HG03432 (cell line): ENCODE measurements around the gene IL4R.
"Not testable (repeated sequence)": the region's sequence is repeated elsewhere in the genome, so short reads cannot be mapped to it uniquely, and the experiment has no call there.

Experiments
- ATAC-seq: cut with Tn5 transposase; IDR thresholded peaks from one replicate; pipeline ENCODE4 v1.9.1; 2021; ENCODE audit warnings: mild to moderate bottlenecking, moderate library complexity; ENCODE audit not compliant: unreplicated experiment

The IL4R gene

DNA sequence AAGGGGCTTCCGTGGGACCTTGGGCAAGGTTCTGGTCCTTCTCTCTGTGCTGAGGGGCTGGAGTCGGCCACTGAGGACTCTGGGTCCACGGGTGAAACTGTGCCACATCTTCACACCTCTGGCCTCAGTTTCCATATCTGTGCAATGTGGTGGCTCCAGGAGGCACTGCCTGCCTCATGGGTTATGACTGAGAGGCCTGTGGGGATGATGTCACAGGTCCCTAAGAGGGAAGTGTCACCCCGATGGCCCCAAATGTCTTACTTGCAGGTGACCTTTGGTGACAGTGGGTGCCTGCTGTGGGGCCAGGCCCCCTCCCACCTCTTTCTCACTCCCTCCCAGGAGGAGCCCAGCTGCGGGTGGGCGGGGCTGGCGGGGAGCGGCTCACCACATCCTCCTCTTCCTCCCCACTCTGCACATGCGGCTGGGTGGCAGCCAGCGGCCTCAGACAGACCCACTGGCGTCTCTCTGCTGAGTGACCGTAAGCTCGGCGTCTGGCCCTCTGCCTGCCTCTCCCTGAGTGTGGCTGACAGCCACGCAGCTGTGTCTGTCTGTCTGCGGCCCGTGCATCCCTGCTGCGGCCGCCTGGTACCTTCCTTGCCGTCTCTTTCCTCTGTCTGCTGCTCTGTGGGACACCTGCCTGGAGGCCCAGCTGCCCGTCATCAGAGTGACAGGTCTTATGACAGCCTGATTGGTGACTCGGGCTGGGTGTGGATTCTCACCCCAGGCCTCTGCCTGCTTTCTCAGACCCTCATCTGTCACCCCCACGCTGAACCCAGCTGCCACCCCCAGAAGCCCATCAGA is 88.2 kb downstream of the IL4R start, which contains the start of gene IL21R:
Gene IL21R (plus strand): TSS at position 407 of the 801 bp plus-strand sequence. CDS start 27,898 bp downstream, outside the sequence.
- peak; percentile 60 for ATAC-seq

DNA sequence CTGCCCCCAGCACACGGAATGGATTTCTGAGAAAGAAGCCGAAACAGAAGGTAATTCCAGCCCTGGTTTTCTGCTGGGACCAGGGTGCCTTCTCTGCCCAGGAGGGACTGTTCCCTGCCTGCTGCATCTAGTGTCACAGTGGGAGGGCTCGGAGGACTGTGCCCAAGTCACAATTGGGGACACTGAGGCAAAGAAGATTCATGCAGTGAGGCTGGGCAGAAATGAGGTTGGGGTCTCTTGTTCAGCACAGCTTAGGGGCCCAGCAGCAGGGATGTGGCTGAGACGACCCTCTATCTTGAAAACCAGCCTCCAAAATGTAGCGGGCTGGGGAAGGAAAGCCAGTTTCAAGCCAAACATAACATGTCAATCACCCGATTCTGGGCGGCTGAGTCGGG is 88.8 kb downstream of the IL4R start:
- no peak for ATAC-seq

DNA sequence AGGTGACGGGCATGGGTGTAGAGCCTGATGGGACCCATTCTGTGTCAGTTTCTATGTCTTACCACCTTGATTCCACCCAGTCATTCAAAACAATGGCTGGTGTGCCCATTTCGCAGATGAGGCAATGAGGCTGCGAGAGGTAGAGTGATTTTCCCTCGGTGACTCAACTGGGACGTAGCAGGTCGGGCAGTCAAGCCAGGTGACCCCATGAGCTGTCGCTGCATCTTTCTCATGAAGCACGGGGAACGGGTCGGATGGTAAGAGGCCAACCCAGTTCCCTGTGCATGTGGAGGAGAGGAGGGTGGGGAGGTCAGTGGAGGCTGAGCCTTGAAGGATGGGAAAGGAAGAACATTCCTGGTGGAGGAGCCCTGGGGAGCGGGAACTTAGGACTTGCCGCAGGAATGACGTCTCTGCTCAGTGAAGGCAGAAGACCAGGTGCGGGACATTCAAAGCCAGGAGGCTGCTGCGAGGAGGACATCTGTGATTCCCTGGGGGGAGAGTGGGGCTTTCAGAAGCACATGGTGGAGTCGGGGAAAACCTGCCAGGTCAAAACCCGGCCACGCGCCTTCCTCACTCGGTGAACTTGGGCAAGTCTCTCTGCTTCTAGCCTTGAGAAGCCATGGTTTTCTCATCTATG is 89.3 kb downstream of the IL4R start:
- no peak for ATAC-seq

DNA sequence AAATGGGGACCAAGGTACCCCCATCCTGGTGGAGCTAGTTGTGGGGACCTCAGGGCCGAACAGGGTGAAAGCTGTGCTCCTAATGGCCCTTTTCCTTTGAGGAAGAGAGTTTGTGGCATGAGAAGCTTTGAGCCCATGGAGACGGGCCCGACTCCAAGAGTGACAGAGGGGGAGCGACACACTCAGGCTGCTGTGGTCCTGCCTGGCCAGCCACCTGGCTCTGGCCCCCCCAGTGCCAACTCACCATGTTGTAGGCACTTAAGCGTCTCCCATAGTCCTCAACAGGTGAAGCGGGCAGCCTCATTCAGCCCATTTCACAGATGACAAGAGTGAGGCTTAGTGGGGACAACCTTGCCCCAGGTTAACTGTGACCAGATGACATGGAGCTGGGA is 89.8 kb downstream of the IL4R start:
- no peak for ATAC-seq

DNA sequence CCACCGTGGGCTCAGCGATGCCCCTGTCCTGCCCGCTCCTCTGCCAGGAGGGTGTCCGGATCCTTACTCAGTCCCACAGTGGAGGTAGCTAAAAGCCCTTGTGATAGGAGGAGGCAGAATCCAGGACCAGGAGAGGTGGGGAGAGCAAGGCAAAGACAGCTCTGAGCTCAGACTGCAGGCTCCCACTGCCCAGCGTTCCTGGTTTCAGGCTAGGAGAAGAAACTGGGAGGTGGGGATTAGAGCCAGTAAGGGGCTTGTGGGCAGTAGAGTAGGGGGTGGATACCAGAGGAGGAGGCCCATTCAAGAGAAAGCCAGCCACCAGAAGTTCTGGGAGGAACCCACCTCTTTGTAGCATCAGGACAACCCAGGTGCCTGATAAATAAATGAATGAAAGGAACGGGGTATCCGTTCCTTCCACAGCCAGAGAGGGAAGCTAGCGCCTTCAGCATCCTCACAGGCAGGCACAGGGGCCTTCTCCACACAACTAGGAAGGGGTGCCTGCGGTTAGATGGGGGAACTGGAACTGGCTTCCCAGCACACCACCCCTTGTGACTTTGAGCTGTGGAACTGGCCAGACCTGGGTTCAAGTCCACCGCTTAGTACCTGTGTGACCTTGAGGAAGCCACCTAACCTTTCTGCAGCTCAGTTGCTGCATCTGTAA is 90.5 kb downstream of the IL4R start:
- no peak for ATAC-seq

DNA sequence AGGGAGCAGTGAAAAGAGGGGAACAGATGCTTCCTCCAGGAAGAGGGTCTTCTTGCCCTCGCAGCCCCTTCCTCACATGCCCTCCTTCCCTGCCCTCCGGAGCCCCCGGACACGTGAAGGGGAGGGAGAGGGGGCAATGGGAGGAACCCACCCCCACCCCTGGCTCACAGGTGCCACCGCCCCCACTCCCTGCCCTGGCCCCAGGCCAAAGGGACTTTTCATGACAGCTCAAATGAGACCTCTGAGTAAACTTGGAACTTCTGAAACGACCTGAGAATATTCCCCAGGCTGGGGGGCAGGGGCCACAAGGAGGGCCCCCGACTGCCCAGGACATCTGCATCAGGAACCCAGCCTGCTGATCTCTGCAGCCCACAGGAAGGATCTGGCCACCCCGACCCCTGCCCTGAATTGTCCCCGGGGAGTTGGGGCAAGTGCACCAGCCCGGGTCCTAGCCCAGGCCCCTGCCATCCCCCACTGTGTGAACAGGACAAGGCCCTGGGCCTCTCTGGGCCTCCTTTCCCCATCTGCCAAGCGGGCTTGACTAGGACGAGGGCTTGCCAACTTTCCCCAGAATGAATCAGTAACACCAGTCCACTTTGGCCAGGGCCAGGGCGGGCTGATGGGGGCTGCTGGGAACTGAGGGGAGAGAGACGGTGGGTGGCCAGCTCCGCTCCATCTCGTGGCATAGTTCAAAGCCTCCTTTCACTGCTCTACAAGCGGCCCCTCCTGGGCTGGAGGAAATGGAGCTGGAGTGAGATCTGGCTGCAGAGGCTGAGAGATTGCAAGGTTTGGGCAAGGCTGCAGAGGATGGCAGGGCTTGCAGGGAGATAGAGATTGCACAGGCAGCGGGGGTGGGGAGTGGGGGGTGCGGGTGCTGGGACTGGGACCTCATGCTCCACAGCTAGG is 92.0 kb downstream of the IL4R start:
- peak; percentile 19 for ATAC-seq

DNA sequence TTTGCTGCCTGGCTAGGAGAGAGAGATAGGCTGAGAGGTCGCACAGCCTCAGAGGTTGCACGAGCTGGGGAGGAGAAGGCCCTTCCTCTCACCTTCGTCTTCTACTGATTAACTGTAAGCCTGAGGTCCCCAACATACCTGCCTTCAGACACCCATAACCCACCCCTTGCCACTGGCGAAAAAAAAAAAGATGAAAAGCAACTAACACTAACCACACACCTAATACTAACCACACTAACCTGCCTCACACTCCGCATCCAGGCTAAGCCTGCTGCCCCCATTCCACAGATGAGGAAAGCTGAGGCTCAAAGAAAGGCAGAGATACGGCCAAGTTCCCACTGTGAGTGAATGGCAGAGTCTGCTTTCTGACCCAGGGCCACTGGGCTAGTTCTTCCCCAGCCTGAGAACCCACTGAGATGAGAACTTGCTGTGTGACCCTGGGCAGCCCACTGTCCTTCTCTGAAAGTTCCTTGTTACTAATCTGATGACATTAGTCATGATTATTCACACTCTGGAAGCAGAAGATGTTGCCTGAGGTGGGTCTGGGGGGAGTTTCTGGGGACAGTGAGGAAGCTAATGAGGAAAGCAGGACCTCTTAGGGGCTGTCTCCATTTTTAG is 92.8 kb downstream of the IL4R start:
- ATAC-seq: no peak

DNA sequence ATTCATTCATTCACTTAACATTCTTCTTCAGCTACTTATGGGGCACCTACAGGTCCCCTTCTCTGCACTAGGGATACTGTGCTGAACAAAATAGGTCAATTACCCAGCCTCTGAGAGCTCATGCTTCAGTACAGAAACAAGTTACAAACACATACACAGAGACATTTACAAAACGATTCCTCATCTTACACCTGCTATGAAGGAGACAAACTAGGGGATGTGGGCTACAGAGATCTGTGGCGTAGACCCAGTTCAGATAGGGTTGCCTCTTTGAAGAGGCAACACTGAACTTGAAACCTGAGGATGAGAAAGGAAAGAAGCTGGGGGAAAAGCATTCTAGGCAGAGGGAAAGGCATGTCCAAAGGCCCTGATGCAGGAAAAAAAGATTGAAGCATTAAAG is 93.4 kb downstream of the IL4R start:
- no peak for ATAC-seq

DNA sequence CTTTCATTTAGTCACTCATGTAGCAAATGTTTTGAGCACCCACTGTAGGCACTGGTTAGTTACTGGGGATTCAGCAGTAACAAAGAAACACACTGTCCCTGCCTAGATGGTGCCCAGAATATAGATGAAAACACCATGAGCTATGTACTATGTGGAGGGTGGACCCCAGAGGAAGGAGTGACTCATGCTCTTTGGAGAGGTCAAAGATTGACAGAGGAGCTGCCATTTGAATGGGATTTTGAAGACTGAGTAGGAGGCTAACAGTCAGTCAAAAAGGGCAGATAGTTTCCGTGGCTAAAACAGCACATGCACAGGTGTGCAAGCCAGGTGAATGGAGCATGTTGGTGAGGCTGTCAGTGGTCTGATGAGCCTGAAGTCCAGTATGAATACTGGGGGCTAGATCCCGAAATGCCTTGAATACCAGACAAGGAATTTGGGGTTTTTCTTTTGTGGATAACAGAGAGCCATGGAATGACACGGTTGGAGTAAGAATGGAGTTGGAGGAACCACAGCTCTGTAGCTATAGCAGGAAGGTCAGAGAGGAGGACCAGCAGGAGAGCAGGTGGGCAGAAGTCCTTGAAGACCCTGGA is 94.3 kb downstream of the IL4R start:
- peak; percentile 44 for ATAC-seq

DNA sequence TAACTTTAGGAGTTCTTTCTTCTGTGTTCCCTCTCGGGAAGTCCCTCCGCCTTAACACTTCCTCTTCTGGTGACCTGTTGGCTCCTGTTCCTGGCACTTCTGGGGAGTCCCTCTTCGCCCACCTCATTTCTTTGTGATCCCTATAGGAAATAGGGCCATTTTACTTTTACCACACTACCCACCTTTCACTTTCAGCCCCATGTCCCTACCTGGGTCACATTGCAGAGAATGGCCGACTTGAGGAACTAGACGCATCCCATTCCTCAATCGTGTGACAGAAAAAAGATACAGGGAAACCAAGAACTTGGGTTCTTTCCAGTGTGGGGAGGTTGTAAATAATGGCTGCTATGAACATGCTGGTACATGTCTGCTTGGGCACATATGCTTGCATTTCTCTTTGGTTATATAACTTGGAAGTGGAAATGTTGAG is 94.8 kb downstream of the IL4R start:
- no peak for ATAC-seq

DNA sequence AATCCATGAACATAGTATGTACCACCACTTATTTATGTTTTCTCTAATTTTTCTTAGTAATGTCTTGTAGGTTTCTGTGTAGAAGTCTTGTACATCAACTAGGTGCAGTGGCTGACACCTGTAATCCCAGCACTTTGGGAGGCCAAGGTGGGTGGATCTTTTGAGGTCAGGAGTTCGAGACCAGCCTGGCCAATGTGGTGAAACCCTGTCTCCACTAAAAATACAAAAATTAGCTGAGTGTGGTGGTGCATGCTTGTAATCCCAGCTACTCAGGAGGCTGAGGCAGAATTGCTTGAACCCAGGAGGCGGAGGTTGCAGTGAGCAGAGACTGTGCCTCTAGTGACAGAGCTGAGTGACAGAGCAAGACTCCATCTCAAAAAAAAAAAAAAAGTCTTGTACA is 96.2 kb downstream of the IL4R start:
- not testable (repeated sequence) for ATAC-seq

DNA sequence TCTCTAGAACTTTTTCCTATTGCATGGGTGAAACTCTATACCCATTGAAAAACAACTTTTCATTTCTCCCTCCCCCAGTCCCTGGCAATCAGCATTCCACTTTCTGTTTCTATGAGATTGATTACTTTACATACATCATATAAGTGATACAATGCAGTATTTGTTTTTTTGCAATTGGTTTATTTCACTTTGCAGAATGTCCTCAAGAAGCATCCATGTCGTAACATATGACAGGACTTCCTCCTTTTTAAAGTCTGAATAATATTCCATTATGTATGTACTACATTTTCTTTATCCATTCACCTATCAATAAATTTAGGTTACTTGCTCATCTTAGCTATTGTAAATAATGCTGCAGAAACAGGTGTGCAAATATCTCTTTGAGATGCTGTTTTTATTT is 97.0 kb downstream of the IL4R start:
- no peak for ATAC-seq

DNA sequence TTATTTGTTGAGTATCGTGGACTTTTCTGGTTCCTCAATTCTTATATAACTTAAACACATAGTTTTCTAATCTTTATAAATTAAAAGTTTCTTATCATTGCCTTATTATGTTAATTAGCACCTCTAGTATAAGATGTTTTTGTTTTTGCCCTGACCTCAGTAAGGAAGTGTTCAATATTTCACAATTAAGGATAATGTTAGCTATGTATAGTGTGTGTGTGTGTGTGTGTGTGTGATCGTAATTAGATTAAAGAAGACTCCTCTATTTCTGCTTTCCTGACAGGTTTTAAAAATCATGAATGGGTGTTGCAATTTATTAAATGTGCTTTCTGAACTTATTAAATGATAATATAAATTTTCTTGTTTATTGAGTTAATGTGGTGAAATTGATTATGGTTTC is 100.2 kb downstream of the IL4R start:
- no peak for ATAC-seq
